Omental fat pad (tissue), 4 donors: ENCODE measurements around the gene PWP2. TPM values are rescaled to one million over a fixed set of nuclear protein-coding genes. Genes with fewer than 3 reads are reported as not detected.
"Not testable (repeated sequence)": the region's sequence is repeated elsewhere in the genome, so short reads cannot be mapped to it uniquely, and the experiment has no call there.

Source experiments
- ATAC-seq: fragments of 150-250 bp; one replicate; pipeline ENCODE4 v1.9.1; 2016; ENCODE audit warnings: mild to moderate bottlenecking, moderate library complexity; ENCODE audit not compliant: low FRiP score
- DNase-seq: peaks from one replicate; pipeline ENCODE4 v3.0.0-alpha.2; 2019; ENCODE audit warnings: low spot score
- total RNA-seq, 4 donors: library from RNA; depleted of rRNA; stranded (reverse); fragments of >200 nt; gene quantifications; one replicate each; pipeline ENCODE4 v1.1.0, GENCODE V29; 2016

PWP2 gene
- total RNA-seq, 4 donors from 2014 or later, result 5.3 to 17.2 (median 11.3) TPM

GRCh38 chr21:44175189-44175588 lies 68.0 kb downstream of the PWP2 start:
- not testable (repeated sequence) for DNase-seq

GRCh38 chr21:44176127-44176526 lies 68.9 kb downstream of the PWP2 start:
- DNase-seq, ATAC-seq: not testable (repeated sequence)

More at GRCh38 chr21:44175189-44175588, 68.0 kb downstream of the PWP2 start:
- not testable (repeated sequence) for ATAC-seq

Other genes starting within 250 kb of the PWP2 start
- gene AGPAT3, start 242.2 kb upstream of the PWP2 start, total RNA-seq, result 10 to 100 TPM; 29.7 to 47.0 (median 43.3) TPM
- gene TRAPPC10, start 95.1 kb upstream of the PWP2 start, total RNA-seq, result 10 to 100 TPM; 29.3 to 42.8 (median 36.6) TPM
- gene GATD3, start 26.3 kb downstream of the PWP2 start, total RNA-seq, result 10 to 100 TPM in 3 of 4 donors, 1 to 10 TPM in 1; 8.7 to 50.8 (median 15.2) TPM
- gene ICOSLG, start 133.5 kb downstream of the PWP2 start, total RNA-seq, result 1 to 10 TPM; 1.7 to 9.1 (median 3.7) TPM
- not detected for gene DNMT3L, start 154.5 kb downstream of the PWP2 start, total RNA-seq
- gene AIRE, start 178.5 kb downstream of the PWP2 start, total RNA-seq, result under 1 TPM in 1 of 4 donors, not detected in 3; 0.12 TPM
- gene PFKL, start 192.7 kb downstream of the PWP2 start, total RNA-seq, result 100 to 1,000 TPM in 3 of 4 donors, 10 to 100 TPM in 1; 75.7 to 114 (median 104) TPM
- 10 to 100 TPM; 18.5 to 35.3 (median 23.6) TPM for gene CFAP410, start 232.0 kb downstream of the PWP2 start, total RNA-seq
- gene TRPM2, start 246.2 kb downstream of the PWP2 start, total RNA-seq, result 1 to 10 TPM; 3.9 to 9.3 (median 6.6) TPM